ENCODE results near the gene RSRC1.

RSRC1 gene

DNA sequence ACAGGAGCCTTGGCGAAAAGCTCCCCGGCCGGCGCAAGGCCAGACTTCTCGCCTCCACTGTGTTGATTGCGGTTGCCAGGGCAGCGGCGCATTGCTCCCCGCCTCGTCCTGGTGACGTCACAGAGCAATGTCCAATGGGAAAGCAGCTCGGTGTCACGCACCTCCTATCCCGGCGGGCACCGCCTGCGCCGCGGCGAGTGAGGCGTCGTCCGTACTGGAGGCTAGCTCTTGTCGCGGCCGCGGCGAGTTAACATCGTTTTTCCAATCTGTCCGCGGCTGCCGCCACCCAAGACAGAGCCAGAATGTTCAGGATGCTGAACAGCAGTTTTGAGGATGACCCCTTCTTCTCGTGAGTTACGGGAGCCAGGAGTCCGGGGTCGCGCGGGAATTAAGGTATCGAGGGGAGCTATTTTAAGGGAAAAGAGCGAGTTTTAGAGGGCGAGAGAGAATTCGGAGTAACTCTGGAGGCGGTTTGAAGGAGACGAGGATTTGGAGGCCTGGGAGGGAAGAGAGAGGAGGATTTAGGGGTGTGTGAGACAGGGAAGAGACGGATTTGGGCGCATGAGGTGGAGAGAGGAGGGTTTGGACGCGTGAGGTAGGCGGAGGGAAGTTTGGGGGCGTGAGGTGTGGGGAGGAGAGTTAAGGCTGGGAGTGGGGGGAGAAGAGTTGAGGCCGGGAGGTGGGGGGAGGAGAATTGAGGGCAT is 461.3 kb downstream of the RSRC1 start, which contains the start of gene MLF1:
MLF1 (plus strand) TSS at position 196 of the 704 bp plus-strand sequence; CDS start at position 303, 107 bp downstream.
- no peaks in the 10 kb centered on the region for H4K20me1 ChIP-seq (ENCODE audit: insufficient read depth, low read length)
- H3K4me1 ChIP-seq (ENCODE audit: insufficient read depth, low read length), result no peaks in the 10 kb centered on the region
- H3K9ac ChIP-seq (ENCODE audit: low read depth, low read length), result no peak within 1 kb of the TSS
- TF ChIP-seq EZH2 (IDR thresholded peaks at IDR 0.05; ENCODE audit: borderline replicate concordance, low read depth, low read length, severe bottlenecking), result no peak
- TF ChIP-seq, protein P1, sequence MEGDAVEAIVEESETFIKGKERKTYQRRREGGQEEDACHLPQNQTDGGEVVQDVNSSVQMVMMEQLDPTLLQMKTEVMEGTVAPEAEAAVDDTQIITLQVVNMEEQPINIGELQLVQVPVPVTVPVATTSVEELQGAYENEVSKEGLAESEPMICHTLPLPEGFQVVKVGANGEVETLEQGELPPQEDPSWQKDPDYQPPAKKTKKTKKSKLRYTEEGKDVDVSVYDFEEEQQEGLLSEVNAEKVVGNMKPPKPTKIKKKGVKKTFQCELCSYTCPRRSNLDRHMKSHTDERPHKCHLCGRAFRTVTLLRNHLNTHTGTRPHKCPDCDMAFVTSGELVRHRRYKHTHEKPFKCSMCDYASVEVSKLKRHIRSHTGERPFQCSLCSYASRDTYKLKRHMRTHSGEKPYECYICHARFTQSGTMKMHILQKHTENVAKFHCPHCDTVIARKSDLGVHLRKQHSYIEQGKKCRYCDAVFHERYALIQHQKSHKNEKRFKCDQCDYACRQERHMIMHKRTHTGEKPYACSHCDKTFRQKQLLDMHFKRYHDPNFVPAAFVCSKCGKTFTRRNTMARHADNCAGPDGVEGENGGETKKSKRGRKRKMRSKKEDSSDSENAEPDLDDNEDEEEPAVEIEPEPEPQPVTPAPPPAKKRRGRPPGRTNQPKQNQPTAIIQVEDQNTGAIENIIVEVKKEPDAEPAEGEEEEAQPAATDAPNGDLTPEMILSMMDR (IDR thresholded peaks at IDR 0.05; ENCODE audit: borderline replicate concordance, extremely low read depth, low read length, poor library complexity, severe bottlenecking), result no peak
- H3K4me2 ChIP-seq (ENCODE audit: insufficient read depth, low read length), result no peak within 1 kb of the TSS
- H3K9me3 ChIP-seq (ENCODE audit: insufficient read depth, low read length, severe bottlenecking), result no peaks in the 10 kb centered on the region
- no peaks in the 10 kb centered on the region for H3K79me2 ChIP-seq (ENCODE audit: insufficient read depth, low read length)
- ATAC-seq (ENCODE audit: insufficient read depth, low read depth), result no peak
- no peak within 1 kb of the TSS for H2AFZ ChIP-seq (ENCODE audit: low read depth, low read length)
- no peak for DNase-seq
- H3K4me3 ChIP-seq (ENCODE audit: low read depth in 1 of 2, low read length in 2 of 2), result no peak within 1 kb of the TSS
- no peaks in the 10 kb centered on the region for H3K36me3 ChIP-seq (ENCODE audit: insufficient read depth, low read length)
- no peaks in the 10 kb centered on the region for H3K27me3 ChIP-seq (ENCODE audit: insufficient read depth, low read length, poor library complexity)
- H3K27ac ChIP-seq (ENCODE audit: low read length), result no peak within 1 kb of the TSS

DNA sequence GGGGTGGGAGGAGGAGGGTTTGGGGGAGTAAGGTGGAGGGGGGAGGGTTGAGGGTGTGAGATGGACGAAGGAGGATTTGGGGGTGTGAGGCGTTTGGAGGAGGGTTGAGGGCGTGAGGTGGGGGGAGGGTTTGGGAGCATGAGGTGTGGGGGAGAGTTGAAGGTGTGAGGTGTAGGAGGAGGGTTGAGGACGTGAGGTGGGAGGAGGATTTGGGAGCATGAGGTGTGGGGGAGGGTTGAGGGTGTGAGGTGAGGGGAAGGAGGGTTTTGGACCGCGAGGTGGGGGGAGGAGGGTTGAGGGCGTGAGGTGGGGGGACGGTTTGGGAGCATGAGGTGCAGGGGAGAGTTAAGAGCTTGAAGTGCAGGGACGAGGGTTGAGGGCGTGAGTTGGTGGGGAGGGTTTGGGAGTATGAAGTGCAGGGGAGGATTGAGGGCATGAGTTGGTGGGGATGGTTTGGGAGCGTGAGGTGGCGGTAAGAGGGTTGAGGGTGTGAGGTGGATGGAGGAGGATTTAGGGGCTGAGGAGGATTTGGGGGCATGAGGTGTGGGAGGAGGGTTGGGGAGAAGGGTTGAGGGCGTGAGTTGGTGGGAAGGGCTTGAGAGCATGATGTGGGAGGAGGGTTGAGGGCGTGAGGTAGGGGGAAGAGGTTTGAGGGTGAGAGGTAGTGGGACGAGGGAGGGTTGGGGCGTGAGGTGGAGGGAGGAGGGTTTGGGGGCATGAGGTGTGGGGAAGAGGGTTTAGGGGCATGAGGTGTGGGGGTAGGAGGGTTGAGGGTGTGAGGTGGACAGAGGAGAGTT is 462.3 kb downstream of the RSRC1 start:
- TF ChIP-seq EZH2 (IDR thresholded peaks at IDR 0.05; ENCODE audit: borderline replicate concordance, low read depth, low read length, severe bottlenecking), result no peak
- TF ChIP-seq, protein P1 (IDR thresholded peaks at IDR 0.05; ENCODE audit: borderline replicate concordance, extremely low read depth, low read length, poor library complexity, severe bottlenecking), result no peak
- no peaks in the 10 kb centered on the region for H3K27me3 ChIP-seq (ENCODE audit: insufficient read depth, low read length, poor library complexity)
- no peaks in the 10 kb centered on the region for H3K4me1 ChIP-seq (ENCODE audit: insufficient read depth, low read length)
- no peak overlapping the region for H3K9ac ChIP-seq (ENCODE audit: low read depth, low read length)
- H3K4me3 ChIP-seq (ENCODE audit: low read depth in 1 of 2, low read length in 2 of 2), result no peak overlapping the region
- no peaks in the 10 kb centered on the region for H3K79me2 ChIP-seq (ENCODE audit: insufficient read depth, low read length)
- ATAC-seq (ENCODE audit: insufficient read depth, low read depth), result no peak
- no peaks in the 10 kb centered on the region for H3K36me3 ChIP-seq (ENCODE audit: insufficient read depth, low read length)
- no peaks in the 10 kb centered on the region for H4K20me1 ChIP-seq (ENCODE audit: insufficient read depth, low read length)
- H3K4me2 ChIP-seq (ENCODE audit: insufficient read depth, low read length), result no peak overlapping the region
- H2AFZ ChIP-seq (ENCODE audit: low read depth, low read length), result no peak overlapping the region
- no peaks in the 10 kb centered on the region for H3K9me3 ChIP-seq (ENCODE audit: insufficient read depth, low read length, severe bottlenecking)
- DNase-seq, result no peak
- H3K27ac ChIP-seq (ENCODE audit: low read length), result no peak overlapping the region

DNA sequence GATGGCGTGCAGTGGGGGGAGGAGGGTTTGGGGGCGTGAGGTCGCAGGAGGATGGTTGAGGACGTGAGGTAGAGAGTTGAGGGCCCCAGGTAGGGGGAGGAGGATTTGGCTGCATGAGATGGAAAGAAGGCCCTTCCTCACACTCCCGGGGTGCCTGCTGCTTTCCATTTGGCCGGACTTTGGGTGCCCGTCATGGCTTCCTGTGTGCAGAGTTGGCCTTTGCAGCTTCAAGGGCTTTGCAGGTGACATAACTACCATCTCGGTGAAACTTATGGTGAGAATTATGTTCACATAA is 462.8 kb downstream of the RSRC1 start:
- Histone ChIP-seq H3K4me2 (ENCODE audit: insufficient read depth, low read length) (no peak overlapping the region), H4K20me1 (ENCODE audit: insufficient read depth, low read length) (no peaks in the 10 kb centered on the region), H3K36me3 (ENCODE audit: insufficient read depth, low read length) (no peaks in the 10 kb centered on the region), H3K4me3 (ENCODE audit: low read depth in 1 of 2, low read length in 2 of 2) (no peak overlapping the region), H2AFZ (ENCODE audit: low read depth, low read length) (no peak overlapping the region), H3K27me3 (ENCODE audit: insufficient read depth, low read length, poor library complexity) (no peaks in the 10 kb centered on the region), H3K79me2 (ENCODE audit: insufficient read depth, low read length) (no peaks in the 10 kb centered on the region), H3K4me1 (ENCODE audit: insufficient read depth, low read length) (no peaks in the 10 kb centered on the region), H3K9ac (ENCODE audit: low read depth, low read length) (no peak overlapping the region), H3K9me3 (ENCODE audit: insufficient read depth, low read length, severe bottlenecking) (no peaks in the 10 kb centered on the region), H3K27ac (ENCODE audit: low read length) (no peak overlapping the region)
- no peak for TF ChIP-seq EZH2 (IDR thresholded peaks at IDR 0.05; ENCODE audit: borderline replicate concordance, low read depth, low read length, severe bottlenecking)
- TF ChIP-seq, protein P1 (IDR thresholded peaks at IDR 0.05; ENCODE audit: borderline replicate concordance, extremely low read depth, low read length, poor library complexity, severe bottlenecking), result no peak
- no peak for DNase-seq
- ATAC-seq (ENCODE audit: insufficient read depth, low read depth), result no peak
